SK-N-SH (cell line): ENCODE measurements around the gene NRCAM. TPM values are rescaled to one million over a fixed set of nuclear protein-coding genes. Genes with fewer than 3 reads are reported as not detected.

Experiments
- CTCF ChIA-PET: fragments of 300-600, 350-600 bp; formaldehyde crosslinking; extraction: SDS; loops from one replicate; lab custom pipeline; 2021; lab: Yijun Ruan, JAX
- POLR2A ChIA-PET: fragments of 350-600 bp; sonication (Branson Sonifier 250); formaldehyde crosslinking; extraction: SDS; loops from one replicate; lab custom pipeline; 2020; ENCODE audit warnings: antibody characterized with exemption, inconsistent platforms; lab: Yijun Ruan, JAX
- DNase-seq: peaks from one replicate; pipeline ENCODE4 v3.0.0; 2012
- H2AFZ ChIP-seq: fragments of 200-600 bp; sonication (generic); 2 replicates; pipeline ENCODE4 v1.8.1; 2016; ENCODE audit warnings: antibody characterized with exemption, mild to moderate bottlenecking, low read depth
- H3F3A ChIP-seq: fragments of 200-600 bp; sonication (generic); replicated peaks from 2 replicates; pipeline ENCODE3; 2016; ENCODE audit warnings: antibody characterized with exemption, mild to moderate bottlenecking; ENCODE audit not compliant: insufficient read depth
- H3K27ac ChIP-seq, 2 experiments: fragments of 200-500 bp in 1 of 2; fragments of 200-600 bp in 1 of 2; sonication (Bioruptor generic) in 1 of 2; sonication (generic), shearing (Covaris generic) in 1 of 2; 2 replicates each; pipeline versions ENCODE4 v1.5.1 to v1.6.1; 2014 to 2016; ENCODE audit warnings: low read depth in 2 of 2, inconsistent platforms in 1 of 2, low read length in 1 of 2, mild to moderate bottlenecking in 1 of 2, mixed read lengths in 1 of 2
- H3K27me3 ChIP-seq: fragments of 200-600 bp; sonication (generic), shearing (Covaris generic); 2 replicates; pipeline ENCODE4 v1.6.1; 2016; ENCODE audit warnings: mixed run types; ENCODE audit not compliant: insufficient read depth
- H3K36me3 ChIP-seq, 2 experiments: fragments of 200-500 bp in 1 of 2; fragments of 200-600 bp in 1 of 2; sonication (Bioruptor generic) in 1 of 2; sonication (generic) in 1 of 2; replicated peaks in 1 of 2; 2 replicates each; pipeline versions ENCODE3 to v1.5.1; 2014 to 2016; ENCODE audit warnings: low read length in 1 of 2, mild to moderate bottlenecking in 1 of 2; ENCODE audit not compliant: insufficient read depth in 2 of 2, control insufficient read depth in 1 of 2
- H3K4me1 ChIP-seq, 2 experiments: fragments of 200-500 bp in 1 of 2; fragments of 200-600 bp in 1 of 2; sonication (Bioruptor generic) in 1 of 2; sonication (generic), shearing (Covaris generic) in 1 of 2; 2 replicates each; pipeline versions ENCODE4 v1.5.1 to v1.6.1; 2014 to 2016; ENCODE audit warnings: low read depth in 1 of 2, low read length in 1 of 2, mixed run types in 1 of 2; ENCODE audit not compliant: insufficient read depth in 2 of 2, control insufficient read depth in 1 of 2
- H3K4me2 ChIP-seq: fragments of 200-600 bp; sonication (generic), shearing (Covaris generic); 2 replicates; pipeline ENCODE4 v1.6.1; 2017; ENCODE audit warnings: mixed run types
- H3K4me3 ChIP-seq, 2 experiments: fragments of 200-500 bp in 1 of 2; fragments of 200-600 bp in 1 of 2; sonication (Bioruptor generic) in 1 of 2; sonication (generic), shearing (Covaris generic) in 1 of 2; 2 replicates each; pipeline versions ENCODE4 v1.5.1 to v1.8.1; 2014 to 2016; ENCODE audit warnings: low read depth in 2 of 2, inconsistent platforms in 1 of 2, low read length in 1 of 2, mild to moderate bottlenecking in 1 of 2, mixed read lengths in 1 of 2, moderate library complexity in 1 of 2
- H3K79me2 ChIP-seq: fragments of 200-600 bp; sonication (generic); 2 replicates; pipeline ENCODE4 v1.8.1; 2017; ENCODE audit warnings: mild to moderate bottlenecking; ENCODE audit not compliant: insufficient read depth
- H3K9ac ChIP-seq: fragments of 200-600 bp; sonication (generic); 2 replicates; pipeline ENCODE4 v1.6.1; 2017; ENCODE audit warnings: mixed run types
- H3K9me2 ChIP-seq: fragments of 200-600 bp; sonication (generic); 2 replicates; pipeline ENCODE4 v1.6.1; 2017; ENCODE audit warnings: mixed run types
- H3K9me3 ChIP-seq: fragments of 200-600 bp; sonication (generic); 2 replicates; pipeline ENCODE4 v1.6.1; 2017; ENCODE audit warnings: mixed run types, mild to moderate bottlenecking, moderate library complexity
- H4K20me1 ChIP-seq: fragments of 200-600 bp; sonication (generic); 2 replicates; pipeline ENCODE4 v1.6.1; 2017; ENCODE audit warnings: mild to moderate bottlenecking, mixed run types; ENCODE audit not compliant: insufficient read depth
- CHD2 ChIP-seq: fragments of 150-350 bp; IDR thresholded peaks from 2 replicates; pipeline ENCODE4 v1.6.1; 2018; ENCODE audit warnings: low read length; ENCODE audit not compliant: partially characterized antibody
- ELF1 ChIP-seq: IDR thresholded peaks from 2 replicates; pipeline ENCODE4 v1.4.0; 2012
- FOXJ3 ChIP-seq: sonication (generic); formaldehyde crosslinking; IDR thresholded peaks from 2 replicates; pipeline ENCODE4 v1.5.1; 2020; ENCODE audit warnings: mild to moderate bottlenecking, missing genetic modification reagents
- GABPA ChIP-seq: IDR thresholded peaks from 2 replicates; pipeline ENCODE4 v1.4.0; 2012; ENCODE audit warnings: low read depth, mild to moderate bottlenecking
- GATA2 ChIP-seq: sonication (generic); formaldehyde crosslinking; IDR thresholded peaks from 2 replicates; pipeline ENCODE4 v1.5.0; 2020; ENCODE audit warnings: mild to moderate bottlenecking, missing genetic modification reagents
- NRF1 ChIP-seq: IDR thresholded peaks from 2 replicates; pipeline ENCODE4 v1.6.1; 2012; ENCODE audit warnings: low read depth, mild to moderate bottlenecking, low read length
- POLR2AphosphoS5 ChIP-seq: IDR thresholded peaks from 2 replicates; pipeline ENCODE4 v1.6.1; 2012; ENCODE audit warnings: low read depth, low read length
- RFX5 ChIP-seq: IDR thresholded peaks from 2 replicates; pipeline ENCODE4 v1.6.1; 2012; ENCODE audit warnings: mild to moderate bottlenecking, improper control_type of control experiment, low read length
- RXRA ChIP-seq: IDR thresholded peaks from 2 replicates; pipeline ENCODE4 v1.4.0; 2012; ENCODE audit warnings: low read depth, mild to moderate bottlenecking, borderline replicate concordance
- SMC3 ChIP-seq: IDR thresholded peaks from 2 replicates; pipeline ENCODE4 v1.6.1; 2012; ENCODE audit warnings: low read depth, low read length, improper control_type of control experiment
- TAF1 ChIP-seq: IDR thresholded peaks from 2 replicates; pipeline ENCODE4 v1.6.1; 2012; ENCODE audit warnings: low read depth, mild to moderate bottlenecking, low read length, moderate library complexity, borderline replicate concordance
- TEAD4 ChIP-seq: IDR thresholded peaks from 2 replicates; pipeline ENCODE4 v1.4.0; 2012; ENCODE audit warnings: mild to moderate bottlenecking, borderline replicate concordance; ENCODE audit not compliant: insufficient read depth
- YY1 ChIP-seq: IDR thresholded peaks from 2 replicates; pipeline ENCODE4 v1.4.0; 2012; ENCODE audit warnings: low read depth, mild to moderate bottlenecking
- WGBS: methylation state at CpG from one replicate; pipeline ENCODE4 v1.1.6; 2017; ENCODE audit warnings: low lambda C conversion rate; 5-methylcytosine and 5-hydroxymethylcytosine counted together
- polyA plus RNA-seq, 3 experiments: library from polyadenylated mRNA; depleted of rRNA; stranded (reverse); fragments of >200 nt; gene quantifications; 2 replicates each; pipeline ENCODE4 v1.2.3, GENCODE V29; 2012
- TF ChIP-seq, protein P1 (sequence below): fragments of 200-600 bp; sonication (generic); IDR thresholded peaks from 2 replicates; pipeline ENCODE4 v1.6.1; 2017; ENCODE audit warnings: antibody characterized with exemption, mild to moderate bottlenecking, moderate library complexity
- TF ChIP-seq, protein P2 (sequence below): IDR thresholded peaks from 2 replicates; pipeline ENCODE4 v1.4.0; 2012; ENCODE audit warnings: low read depth
- TF ChIP-seq, protein P3 (sequence below): fragments of 150-350 bp; IDR thresholded peaks from 2 replicates; pipeline ENCODE4 v1.6.1; 2017; ENCODE audit warnings: antibody characterized with exemption, low read length, low read depth, borderline replicate concordance
- TF ChIP-seq, protein P4 (sequence below): IDR thresholded peaks from 2 replicates; pipeline ENCODE4 v1.4.0; 2012; ENCODE audit warnings: low read depth, borderline replicate concordance

NRCAM gene
- polyA plus RNA-seq, 1 of the 3 experiments (the other 2 are of a cell fraction), result 1.1 TPM

DNA sequence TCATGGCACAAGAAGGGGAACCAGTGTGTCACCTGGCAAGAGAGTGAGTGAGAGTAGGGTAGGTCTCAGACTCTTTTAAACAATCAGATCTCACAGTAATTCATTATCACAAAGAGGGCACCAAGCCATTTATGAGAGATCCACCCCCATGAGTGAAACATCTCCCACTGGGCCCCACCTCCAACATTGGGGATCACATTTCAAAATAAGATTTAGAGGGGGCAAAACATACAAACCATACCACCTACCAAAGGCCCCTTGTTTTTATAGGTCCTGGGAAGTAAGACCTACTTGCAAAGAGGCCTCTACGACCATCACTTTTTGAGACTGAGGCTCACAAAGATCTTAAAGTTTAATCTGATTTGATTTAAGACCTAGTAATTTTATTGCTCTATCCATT lies 134.9 kb downstream of the NRCAM start:
- CTCF ChIA-PET, result interaction anchor here (1.0 kb wide), 1 partner anchor 176 kb away, joined by 3 read pairs; no protein-coding TSS in a partner anchor
- Histone ChIP-seq H3K4me3 (no peak overlapping the region), H2AFZ (no peak overlapping the region), H4K20me1 (no peaks in the 10 kb centered on the region), H3K4me1 (peaks cover 0 to 8% of the 10 kb centered on the region in 2 experiments; a peak in 2 of 4 replicates), H3K36me3 (no peaks in the 10 kb centered on the region), H3K4me2 (no peak overlapping the region), H3K9me3 (no peaks in the 10 kb centered on the region), H3K79me2 (no peaks in the 10 kb centered on the region), H3F3A (no peaks in the 10 kb centered on the region), H3K27me3 (no peaks in the 10 kb centered on the region), H3K27ac (no peak overlapping the region), H3K9ac (no peak overlapping the region), H3K9me2 (no peaks in the 10 kb centered on the region)
- POLR2A ChIA-PET, result no interaction called here
- DNase-seq, result no peak
- 78% methylated on average over 1 of the region's 1 CpG for WGBS
- TF ChIP-seq YY1, result no peak
- TF ChIP-seq, protein P1, sequence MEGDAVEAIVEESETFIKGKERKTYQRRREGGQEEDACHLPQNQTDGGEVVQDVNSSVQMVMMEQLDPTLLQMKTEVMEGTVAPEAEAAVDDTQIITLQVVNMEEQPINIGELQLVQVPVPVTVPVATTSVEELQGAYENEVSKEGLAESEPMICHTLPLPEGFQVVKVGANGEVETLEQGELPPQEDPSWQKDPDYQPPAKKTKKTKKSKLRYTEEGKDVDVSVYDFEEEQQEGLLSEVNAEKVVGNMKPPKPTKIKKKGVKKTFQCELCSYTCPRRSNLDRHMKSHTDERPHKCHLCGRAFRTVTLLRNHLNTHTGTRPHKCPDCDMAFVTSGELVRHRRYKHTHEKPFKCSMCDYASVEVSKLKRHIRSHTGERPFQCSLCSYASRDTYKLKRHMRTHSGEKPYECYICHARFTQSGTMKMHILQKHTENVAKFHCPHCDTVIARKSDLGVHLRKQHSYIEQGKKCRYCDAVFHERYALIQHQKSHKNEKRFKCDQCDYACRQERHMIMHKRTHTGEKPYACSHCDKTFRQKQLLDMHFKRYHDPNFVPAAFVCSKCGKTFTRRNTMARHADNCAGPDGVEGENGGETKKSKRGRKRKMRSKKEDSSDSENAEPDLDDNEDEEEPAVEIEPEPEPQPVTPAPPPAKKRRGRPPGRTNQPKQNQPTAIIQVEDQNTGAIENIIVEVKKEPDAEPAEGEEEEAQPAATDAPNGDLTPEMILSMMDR, result no peak
- TF ChIP-seq, protein P2, sequence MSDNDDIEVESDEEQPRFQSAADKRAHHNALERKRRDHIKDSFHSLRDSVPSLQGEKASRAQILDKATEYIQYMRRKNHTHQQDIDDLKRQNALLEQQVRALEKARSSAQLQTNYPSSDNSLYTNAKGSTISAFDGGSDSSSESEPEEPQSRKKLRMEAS, result no peak
- TF ChIP-seq CHD2, result no peak
- TF ChIP-seq NRF1, result no peak
- no peak for TF ChIP-seq SMC3
- TF ChIP-seq POLR2AphosphoS5, result no peak
- no peak for TF ChIP-seq RFX5
- no peak for TF ChIP-seq ELF1
- TF ChIP-seq GATA2 (CRISPR knock-in tag), result no peak
- TF ChIP-seq GABPA, result no peak
- TF ChIP-seq, protein P3, sequence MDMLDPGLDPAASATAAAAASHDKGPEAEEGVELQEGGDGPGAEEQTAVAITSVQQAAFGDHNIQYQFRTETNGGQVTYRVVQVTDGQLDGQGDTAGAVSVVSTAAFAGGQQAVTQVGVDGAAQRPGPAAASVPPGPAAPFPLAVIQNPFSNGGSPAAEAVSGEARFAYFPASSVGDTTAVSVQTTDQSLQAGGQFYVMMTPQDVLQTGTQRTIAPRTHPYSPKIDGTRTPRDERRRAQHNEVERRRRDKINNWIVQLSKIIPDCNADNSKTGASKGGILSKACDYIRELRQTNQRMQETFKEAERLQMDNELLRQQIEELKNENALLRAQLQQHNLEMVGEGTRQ, result no peak
- no peak for TF ChIP-seq TEAD4
- TF ChIP-seq FOXJ3 (CRISPR knock-in tag), result no peak
- TF ChIP-seq, protein P4, sequence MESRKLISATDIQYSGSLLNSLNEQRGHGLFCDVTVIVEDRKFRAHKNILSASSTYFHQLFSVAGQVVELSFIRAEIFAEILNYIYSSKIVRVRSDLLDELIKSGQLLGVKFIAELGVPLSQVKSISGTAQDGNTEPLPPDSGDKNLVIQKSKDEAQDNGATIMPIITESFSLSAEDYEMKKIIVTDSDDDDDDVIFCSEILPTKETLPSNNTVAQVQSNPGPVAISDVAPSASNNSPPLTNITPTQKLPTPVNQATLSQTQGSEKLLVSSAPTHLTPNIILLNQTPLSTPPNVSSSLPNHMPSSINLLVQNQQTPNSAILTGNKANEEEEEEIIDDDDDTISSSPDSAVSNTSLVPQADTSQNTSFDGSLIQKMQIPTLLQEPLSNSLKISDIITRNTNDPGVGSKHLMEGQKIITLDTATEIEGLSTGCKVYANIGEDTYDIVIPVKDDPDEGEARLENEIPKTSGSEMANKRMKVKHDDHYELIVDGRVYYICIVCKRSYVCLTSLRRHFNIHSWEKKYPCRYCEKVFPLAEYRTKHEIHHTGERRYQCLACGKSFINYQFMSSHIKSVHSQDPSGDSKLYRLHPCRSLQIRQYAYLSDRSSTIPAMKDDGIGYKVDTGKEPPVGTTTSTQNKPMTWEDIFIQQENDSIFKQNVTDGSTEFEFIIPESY, result no peak
- no peak for TF ChIP-seq TAF1
- TF ChIP-seq RXRA, result no peak
